Inflammatory macrophage treated with lipopolysaccharide for 1 hour (primary cell): ENCODE data around the gene NUDT16L1.
A peak's percentile ranks its signal among the peaks of the same experiment; 100 is the strongest.

ENCODE experiments used
- DNase-seq, 2 donors: peaks; one replicate each; pipeline ENCODE4 v3.0.0-alpha.2; 2020 to 2022

Gene NUDT16L1

DNA sequence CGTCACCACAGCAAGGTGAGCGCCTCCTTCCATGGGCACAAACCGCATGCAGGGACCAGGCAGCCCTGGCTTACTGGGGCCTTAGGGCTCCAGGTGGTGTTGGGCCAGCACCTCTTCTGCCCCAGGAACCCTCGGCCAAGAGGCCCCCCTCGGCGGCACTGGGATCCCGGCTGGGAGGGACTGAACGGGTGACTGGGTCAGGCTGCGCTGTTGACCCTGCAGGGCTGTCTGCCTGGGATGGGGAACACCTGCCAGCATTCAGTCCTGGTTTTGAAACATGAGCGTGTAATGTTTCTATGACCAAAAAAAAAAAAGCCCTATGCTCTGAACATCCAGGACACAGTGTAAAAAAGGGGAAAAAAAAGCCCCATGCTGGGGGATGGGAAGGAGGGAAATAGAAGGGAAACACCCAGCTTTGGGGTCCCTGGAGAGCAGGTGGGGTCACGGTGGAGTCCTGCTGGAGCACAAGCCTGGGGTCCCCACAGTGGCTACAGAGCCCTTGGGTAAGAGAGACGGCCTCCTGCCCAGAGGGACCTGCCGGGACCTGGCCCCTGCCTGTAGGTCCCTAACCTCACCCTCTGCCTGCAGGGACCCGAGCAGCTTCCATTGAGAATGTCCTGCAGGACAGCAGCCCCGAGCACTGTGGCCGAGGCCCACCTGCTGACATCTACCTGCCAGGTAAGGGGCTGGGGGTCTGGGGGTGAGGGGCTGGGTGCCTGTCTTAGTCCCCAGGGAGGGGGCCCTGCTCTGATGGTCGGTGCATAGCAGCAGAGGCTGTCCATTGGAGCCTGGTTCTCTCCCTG lies 9.9 kb upstream of the NUDT16L1 start:
- no peak for DNase-seq

DNA sequence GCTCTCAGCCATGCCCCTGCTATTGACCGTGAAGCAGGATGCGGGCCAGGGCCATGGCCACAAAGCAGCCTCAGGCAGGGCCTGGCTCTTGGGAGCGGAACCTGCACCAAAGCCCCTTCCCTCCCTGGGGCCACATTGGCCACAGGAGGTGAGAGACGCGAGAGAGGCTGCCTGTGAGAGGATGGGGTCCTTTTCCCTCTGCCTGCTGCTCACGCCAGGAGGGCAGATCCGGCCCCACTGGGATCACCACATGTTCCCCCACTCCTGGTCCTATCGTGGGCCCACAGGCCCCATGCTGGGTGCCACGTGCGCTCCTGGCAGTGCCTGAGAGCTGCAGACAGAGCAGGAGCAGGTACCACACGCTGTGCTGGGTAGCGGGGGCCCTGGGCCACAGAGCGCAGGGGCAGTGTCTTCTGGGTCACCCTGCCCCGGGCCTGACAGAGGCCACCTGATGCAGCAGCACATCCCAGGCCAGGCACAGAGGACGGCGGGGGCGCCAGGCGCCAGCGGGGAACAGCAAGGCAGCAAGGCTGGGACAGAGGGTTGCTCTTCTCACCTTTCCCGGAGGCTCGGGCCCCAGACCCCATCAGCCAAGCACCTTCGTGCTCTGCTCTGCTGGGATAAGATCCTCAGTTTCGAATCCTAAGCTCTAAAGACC lies 9.2 kb upstream of the NUDT16L1 start:
- no peak for DNase-seq

DNA sequence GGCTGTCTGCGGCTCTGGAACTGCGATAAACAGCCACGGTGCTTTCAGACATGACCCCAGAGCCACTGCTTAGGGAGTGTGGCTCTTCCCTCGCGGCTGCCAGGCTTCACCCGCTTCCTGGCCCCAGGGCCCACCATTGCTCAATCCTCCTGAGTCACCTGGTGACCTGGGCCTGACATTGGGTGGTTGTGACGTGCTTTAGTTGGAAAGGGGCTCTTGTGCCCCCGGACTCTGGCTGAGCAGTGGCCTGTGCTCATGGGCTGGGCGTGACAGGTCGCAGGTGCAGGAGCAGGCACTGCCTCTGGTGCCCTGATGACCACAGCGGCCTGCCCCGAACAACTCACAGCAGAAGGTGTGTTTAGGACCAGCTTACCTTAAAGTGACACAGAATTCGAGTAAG lies 8.6 kb upstream of the NUDT16L1 start:
- DNase-seq = no peak

DNA sequence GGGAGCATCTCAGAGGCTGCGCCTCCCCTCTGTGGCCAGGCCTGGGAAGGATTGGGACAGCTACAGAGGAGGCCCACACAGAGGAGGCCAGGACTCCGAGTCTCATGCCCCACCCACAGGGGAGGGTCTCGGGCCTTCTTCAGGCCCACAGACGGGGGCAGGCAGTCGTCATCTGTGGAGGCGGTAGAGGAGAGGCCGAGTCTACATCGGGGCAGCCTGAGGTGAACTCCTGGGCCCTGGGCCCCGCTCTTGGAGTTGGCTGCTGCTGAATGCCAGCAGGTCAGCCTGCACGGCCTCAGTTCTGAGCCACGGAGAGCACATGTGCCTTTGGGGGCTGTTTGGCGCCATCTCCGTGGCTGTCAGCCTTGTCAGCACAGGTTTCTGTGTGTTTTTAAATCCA lies 8.1 kb upstream of the NUDT16L1 start:
- no peak for DNase-seq

DNA sequence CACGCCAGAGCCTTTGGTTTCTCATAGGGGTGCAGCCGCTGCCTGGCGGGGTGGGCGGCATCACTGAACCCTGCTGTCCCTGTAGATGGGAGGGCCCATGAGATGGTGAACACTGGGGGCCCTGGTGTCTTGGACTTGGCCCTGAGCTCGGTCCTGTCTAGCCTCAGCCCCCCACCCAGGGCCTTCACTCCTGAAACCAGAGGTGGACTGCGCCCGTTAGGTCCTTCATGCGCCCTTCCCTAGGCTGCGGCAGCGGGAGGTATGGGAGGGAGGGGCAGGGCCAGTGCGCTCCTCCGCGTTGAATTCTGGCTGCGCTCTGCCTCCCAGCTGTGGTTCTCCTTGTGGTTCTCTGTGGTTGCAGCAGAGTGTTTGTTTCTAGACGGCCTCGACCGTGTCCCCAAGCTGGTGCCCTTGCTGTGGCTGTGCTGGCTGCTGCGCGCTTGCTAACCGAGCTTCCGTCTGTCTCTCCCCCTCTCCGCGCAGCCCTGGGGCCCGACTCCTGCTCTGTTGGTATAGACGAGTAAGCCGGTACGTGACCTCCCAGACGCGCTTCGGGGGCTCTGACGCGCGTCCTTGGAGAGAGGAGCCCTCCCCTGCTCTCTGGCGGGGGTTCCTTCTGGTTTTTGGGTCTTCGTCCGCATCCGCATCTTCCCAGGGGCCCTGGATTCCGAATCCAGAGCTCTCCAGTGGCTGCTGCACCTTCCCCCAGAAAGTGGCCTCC lies 7.4 kb upstream of the NUDT16L1 start:
- no peak for DNase-seq

DNA sequence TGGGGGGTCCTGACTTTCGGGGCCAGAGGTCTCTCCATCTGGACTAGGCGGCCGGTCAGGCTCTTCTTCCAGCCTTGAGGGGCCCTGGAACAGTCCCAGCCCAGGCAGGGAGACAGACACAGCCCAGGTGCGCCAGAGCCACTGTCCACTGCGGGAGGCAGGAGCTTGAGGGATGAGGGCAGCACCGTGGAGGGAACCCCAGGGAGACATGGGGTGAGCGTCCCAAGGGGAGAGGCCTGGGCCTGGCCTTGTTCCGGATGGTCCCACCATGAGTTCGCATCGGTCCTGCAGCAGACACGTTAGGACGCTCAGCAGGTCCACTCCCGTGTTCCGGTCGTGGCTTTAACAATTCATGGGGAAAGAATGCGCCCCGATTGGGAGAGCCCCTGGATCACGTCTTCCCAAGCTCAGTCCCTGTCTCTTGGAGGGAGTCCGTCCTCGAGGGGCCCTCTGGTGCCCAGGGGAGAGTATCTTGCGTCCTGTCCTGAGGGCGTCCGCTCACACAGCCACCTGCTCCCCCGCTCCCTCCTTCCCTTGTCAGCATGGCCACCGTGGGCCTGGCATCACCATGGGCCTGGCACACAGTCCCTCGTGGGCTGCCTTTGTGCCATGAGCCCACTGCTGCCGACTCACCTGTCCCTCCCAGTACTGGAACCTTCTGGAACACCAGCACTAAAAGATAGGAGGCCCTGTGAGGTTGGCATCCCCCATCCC lies 6.7 kb upstream of the NUDT16L1 start:
- no peak for DNase-seq

DNA sequence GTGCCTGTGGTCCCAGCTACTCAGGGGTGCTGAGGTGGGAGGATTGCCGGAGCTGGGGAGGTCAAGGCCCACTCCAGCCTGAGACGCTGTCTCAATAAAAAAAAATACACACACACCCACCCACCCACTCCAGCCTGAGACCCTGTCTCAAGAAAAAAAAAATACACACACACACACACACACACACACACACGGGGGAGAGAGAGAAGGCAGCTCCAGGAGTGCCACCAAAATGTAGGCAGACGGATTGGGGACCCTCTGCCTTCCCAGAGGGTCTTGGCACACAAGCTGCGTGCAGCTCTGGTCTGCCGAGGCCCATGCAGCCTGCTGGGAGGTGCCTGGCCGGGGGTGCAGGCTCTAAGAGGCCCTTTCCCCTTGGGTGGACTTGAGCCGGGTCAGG lies 5.9 kb upstream of the NUDT16L1 start:
- no peak for DNase-seq

DNA sequence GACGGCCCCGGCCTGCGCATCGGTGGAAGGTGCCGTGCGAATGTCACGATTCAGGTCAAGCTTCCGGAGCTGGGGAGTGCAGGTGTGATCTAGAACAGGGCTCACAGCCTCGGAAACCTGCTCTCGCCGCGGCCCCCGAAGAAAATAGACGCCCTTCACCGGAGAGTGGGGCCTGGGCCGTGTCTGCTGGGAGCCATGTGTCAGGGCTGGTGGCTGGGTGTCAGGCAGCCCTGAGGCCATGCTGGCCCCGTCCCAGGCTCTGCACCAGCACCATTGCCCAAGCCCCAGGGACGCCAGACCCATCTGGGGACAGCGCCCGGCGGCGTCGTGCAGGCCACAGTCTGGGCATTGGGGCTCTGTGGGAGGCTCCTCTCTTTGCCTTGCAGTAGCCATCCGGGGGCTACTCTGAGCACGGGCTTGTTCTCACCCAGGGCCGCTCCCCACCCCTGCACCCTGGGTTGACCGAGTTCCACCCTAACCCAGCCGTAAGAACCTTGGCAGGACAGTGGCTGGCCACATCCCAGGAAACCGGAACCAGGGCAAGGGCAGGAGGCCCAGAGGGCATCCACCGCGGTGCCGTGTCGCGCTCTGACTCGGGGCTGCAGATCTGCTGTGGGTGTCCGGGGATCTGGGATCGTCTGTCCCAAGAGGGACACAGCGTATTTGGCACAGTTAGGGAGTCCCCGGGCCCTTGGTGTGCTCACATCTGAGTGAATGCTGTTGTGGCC lies 5.3 kb upstream of the NUDT16L1 start:
- no peak for DNase-seq

DNA sequence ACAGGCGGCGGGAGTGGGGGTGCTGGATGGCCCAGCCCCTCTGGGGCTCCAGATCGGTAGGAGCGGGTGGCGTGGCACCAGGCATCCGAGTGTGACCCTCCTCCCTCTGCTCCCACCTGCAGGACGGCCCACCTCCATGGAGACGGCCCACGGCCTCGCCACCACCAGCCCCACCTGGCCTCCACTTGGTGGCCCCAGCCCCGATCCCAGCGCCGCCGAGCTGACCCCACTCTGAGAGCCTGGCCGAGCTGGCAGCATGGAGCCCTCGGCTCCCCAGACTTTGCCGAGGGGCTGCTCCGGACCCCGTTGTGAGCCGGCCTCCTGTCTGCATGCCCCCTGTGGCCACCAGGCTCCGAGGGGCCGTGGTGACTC lies 4.7 kb upstream of the NUDT16L1 start:
- DNase-seq = no peak

DNA sequence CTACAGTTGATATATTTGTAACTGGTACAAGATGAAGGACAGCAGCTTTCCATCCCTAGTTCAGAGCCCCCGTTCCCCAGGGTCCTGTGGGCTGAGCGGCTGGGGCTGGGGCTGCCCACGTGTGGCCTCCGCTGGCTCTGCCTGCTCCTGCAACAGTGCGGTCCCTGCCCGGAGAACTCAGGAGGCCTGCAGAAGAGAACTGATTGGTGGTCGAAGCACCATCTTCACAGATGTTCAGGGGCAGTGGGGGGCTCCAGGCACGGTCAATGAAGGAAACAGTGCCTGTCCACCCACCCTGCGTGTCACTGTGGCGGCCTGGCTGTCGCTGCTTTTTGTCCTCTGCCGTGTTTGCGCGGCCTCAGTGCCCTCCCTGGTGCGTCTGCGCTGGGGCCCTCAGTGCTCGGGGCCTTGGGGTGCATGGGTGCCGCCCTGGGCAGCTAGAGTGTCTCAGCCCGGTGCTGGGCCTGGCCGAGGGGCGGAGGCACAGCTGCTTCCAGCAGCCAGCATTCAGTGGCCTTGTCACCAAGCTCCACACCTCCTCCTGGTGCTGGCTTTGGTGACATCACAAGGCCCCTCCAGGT lies 4.2 kb upstream of the NUDT16L1 start:
- no peak for DNase-seq

DNA sequence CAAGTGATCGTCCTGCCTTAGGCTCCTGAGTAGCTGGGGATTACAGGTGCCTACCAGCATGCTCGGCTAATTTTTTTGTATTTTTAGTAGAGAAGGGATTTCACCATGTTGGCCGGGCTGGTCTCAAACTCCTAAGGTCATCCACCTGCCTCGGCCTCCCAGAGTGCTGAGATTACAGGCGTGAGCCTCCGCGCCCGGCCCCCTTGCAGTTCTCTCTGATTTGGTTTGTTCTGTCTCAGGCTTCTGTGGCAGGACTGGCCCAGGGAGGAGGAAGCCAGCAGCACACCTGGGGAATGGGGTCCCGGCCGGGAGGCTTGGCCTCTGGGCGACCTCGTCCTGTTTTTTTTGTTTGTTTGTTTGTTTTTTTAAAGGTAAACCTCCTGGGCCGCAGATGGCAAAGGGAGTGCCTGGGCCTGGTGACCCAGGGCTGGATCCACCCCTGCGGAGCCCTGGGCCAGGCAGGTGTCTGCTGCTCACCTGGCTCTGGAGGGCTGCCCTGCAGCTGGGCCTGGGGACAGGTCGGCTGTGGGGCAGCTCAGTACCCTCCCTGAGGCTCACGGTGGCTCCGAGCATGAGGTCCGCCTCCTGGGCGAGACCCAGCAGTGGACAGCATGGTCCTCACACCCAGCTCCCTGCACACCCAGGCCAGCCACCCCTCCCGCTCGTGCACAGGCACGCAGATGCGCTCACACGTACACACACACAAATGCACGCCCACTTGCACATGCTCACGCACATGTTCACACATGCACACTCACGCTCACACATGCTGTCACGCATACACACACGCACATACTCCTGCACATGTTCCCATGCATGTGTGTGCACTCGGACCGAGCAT lies 3.3 kb upstream of the NUDT16L1 start:
- no peak for DNase-seq

DNA sequence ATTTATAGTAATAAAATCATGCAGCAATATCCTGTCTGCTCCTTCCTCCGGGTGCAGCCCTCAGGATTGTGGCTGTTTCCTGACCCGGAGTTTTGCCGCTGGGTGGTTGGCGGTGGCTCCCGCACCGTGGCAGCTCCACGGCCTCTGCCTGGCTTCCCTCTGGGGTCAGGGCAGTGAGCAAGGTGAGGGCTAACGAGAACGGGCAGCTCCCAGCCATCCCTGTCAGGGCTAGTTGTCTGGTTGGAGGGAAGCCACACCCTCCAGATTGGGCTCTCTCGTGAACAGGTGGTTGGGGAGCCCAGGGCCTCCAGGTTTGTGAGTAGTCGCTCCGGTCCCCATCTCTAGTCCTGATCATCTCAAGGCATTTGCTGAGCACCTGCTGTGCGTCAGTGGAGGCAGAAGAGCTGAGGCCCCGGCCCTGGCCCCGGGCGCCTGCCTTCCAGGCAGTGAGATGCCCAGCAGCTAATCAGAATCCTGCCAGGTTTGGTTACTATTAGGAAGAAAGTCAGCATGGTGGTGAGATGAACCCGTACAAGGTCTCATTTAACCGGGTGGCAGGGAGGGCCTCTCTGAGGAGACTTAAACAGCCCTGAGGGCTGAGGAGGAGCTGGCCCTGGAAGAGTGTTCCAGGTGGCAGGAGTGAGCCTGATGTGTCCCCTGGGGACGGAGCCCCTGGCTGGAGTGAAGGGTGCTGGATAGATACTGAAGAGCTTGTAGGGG lies 2.3 kb upstream of the NUDT16L1 start:
- DNase-seq = no peak

DNA sequence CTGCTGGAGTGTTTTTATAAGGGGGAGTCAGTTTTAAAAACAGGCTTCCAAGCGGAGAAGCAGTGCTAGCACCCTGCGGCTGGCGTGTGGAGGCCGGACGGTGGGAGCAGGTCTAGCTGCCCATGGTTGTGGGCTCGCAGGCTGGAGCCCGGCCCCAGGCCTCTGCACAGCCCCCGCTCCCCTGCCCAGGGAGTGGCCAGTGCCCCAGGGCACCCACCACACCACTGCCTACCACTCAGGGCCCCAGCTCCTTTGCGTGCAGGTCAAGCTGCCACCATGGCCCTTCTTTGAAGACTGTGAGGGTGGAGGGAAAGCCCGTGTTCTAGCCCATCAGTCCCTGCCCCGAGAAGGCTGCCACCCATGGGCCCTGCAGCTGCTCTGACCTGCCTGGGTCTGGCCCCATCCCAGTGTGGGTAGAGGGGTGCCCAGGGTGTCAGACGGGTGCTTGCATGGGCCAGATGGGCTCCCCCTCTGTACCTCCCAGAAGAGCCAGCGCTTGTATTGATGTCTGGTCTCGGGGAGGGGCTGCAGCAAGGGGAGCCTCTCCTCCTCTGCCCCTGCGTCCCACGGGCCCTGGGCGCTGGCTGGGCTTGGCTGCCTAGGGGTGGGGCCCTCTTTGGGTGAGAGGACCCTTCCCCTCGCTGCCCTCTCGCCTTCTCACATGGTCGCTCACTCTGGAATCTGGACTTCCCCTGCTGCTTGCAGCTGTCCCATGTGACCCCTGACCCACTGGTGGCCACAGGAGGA lies 1.5 kb upstream of the NUDT16L1 start:
- DNase-seq = no peak

DNA sequence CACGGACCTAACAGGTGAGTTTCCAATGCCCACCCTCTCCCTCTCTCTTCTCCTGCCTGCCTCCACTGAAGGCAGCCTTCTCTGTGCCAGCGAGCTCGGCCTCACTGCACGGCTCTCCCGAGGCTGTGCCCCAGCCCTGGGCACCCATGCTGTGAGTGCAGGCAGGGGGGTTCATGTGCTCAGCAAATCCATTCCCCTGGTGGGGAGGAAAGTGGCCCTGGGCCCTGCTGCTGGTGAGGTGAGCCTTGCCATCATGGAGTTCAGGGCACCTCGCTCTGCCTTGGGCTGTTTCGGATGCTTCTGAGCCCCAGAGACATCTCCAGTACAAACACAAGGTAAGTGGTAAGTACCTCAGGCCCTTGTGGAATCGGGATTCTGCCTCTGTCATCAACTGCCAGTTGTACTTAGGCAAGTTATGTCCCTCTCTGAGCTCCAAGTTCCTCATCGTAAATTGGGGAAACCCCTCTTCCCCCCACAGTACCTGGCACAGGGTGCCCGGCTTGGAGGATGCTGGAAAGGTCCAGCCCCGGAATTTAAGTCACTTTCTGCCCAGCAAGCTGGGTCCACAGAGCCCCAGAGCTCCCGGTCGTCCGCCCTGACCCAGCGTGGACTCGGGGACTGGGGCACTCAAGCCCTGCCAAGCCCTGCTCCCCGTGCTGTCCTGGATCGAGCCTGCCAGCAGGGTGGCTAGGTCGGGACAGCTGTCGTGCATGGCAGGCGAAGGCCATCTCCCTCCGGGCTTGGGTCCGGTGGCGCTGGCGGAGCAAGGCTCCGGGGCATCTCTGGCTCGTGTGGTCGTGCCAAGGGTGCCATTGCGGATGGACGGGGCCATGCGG lies 684 bp upstream of the NUDT16L1 start:
- DNase-seq = peak; percentile 44 to 57

DNA sequence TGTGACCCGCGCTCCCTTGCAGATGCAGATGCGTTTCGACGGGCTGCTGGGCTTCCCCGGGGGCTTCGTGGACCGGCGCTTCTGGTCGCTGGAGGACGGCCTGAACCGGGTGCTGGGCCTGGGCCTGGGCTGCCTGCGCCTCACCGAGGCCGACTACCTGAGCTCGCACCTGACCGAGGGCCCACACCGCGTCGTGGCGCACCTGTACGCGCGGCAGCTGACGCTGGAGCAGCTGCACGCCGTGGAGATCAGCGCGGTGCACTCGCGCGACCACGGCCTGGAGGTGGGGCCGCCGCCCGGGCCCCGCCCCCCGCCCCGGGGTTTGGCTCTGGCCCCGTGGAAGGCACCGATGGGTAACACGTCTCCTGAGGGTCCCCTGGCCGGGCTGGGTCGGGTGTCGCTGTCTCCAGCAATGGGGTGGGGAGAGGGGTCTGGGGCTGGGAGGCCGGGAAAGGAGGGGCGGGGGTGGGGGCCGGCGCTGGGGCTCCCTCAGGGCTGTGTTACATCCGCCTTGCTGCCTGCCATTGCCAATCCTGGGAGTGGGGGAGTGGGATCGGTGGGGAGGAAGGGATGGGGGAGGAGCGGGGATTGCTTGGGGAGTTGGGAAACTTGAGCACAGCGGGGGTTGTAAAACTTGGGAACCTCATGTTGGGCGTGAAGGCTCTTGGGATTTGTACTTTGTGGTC lies 737 bp downstream of the NUDT16L1 start:
- no peak for DNase-seq

DNA sequence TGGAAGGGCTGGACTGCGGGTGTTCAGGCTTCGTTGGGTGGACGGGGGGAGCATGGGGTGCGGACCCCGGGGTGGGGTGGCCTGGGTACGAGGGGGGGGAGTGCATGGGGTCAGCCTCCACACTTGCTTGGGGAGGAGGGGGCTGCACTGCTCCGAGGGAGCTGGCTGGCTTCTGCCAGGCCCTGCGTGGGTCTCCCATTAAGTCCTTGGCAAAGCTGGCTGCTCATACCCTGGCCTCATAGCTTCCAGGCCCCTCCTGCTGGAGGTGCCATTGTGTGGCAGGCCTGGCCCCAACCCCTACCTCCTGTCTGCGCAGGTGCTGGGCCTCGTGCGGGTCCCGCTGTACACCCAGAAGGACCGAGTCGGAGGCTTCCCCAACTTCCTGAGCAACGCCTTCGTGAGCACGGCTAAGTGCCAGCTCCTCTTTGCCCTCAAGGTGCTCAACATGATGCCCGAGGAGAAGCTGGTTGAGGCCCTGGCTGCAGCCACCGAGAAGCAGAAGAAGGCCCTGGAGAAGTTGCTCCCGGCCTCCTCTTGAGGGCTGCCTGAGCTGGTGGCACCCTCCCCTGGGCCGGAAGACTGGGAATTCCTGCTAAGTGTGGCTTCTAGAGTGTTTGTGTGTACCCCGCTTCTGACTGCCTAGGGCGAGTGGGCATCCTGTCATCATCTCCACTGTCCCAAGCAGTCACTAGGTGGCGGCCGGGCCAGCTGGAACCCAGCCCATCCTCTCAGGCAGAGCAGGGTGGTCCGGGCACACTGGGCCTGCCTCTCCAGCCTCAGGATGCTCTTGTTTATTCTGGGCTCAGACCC lies 1.5 kb downstream of the NUDT16L1 start:
- no peak for DNase-seq

DNA sequence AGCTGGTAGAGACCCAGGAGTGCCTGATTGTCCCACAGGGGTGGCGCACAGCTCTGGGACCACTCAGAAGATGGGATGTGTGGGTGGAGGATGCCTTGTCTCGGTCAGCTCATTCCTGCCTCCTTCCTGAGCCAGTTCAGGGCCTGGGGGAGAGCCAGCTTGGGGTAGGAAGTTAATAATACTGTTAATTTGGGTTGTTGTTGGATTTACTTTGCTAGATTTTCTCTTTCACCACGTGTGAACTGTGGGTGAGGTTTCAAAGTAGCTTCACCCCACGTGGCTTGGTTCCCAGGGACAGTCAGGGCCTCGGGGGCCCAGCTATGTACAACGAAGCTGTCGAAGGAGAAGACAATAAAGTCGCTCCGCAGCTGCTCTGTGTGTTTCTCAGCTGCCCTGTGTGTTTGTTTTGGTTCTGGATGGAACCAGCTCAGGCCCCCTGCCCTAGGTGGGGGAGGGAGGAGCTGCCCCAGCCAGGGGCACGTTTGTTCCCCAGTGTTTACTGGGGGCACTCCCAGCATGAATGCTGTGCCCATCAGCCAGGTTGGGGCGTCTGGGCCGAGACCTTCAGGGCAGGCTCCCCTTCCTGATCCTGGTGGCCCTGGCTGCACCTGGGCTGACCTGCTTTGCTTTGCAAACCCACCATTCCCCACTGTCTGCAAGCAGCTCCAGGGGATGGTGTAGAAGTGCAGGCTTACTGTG lies 2.3 kb downstream of the NUDT16L1 start:
- no peak for DNase-seq
